GM21447 (cell line): Measurements from ENCODE around the gene SEMA3B.

ENCODE experiments used
- ATAC-seq: cut with Tn5 transposase; IDR thresholded peaks from one replicate; pipeline ENCODE4 v1.9.1; 2021; ENCODE audit not compliant: unreplicated experiment

Gene SEMA3B

GRCh38 chr3:50292159-50293078 lies 23.5 kb downstream of the SEMA3B start, which contains the start of gene IFRD2:
Gene IFRD2, minus strand, starts transcription at chr3:50292429. Its CDS starts 155 bp downstream, at chr3:50292274.
- ATAC-seq = peak; percentile 93

- ATAC-seq = no peak
Measured at GRCh38 chr3:50293079-50293801, 24.3 kb downstream of the SEMA3B start.

GRCh38 chr3:50294089-50294488 lies 25.1 kb downstream of the SEMA3B start:
- no peak for ATAC-seq

- no peak for ATAC-seq
Measured at GRCh38 chr3:50294492-50295403, 25.8 kb downstream of the SEMA3B start.

GRCh38 chr3:50295553-50296431 lies 26.8 kb downstream of the SEMA3B start:
- no peak for ATAC-seq

GRCh38 chr3:50296721-50297383 lies 27.9 kb downstream of the SEMA3B start:
- ATAC-seq = no peak

GRCh38 chr3:50297384-50297775 lies 28.4 kb downstream of the SEMA3B start:
- no peak for ATAC-seq

- no peak for ATAC-seq
Measured at GRCh38 chr3:50297896-50298725, 29.2 kb downstream of the SEMA3B start.

GRCh38 chr3:50298836-50299637 lies 30.1 kb downstream of the SEMA3B start, which contains the start of the genes HYAL3 and NAA80:
Gene HYAL3, minus strand, starts transcription at chr3:50299405. Its CDS starts 3,803 bp downstream, at chr3:50295602.
Gene NAA80, minus strand, starts transcription at chr3:50299405. Its CDS starts 1,942 bp downstream, at chr3:50297463.
- ATAC-seq = peak; percentile 78

- no peak for ATAC-seq
Measured at GRCh38 chr3:50299638-50299928, 30.6 kb downstream of the SEMA3B start.

GRCh38 chr3:50299929-50300680 lies 31.2 kb downstream of the SEMA3B start:
- no peak for ATAC-seq

GRCh38 chr3:50300681-50301254 lies 31.8 kb downstream of the SEMA3B start:
- ATAC-seq = no peak

- no peak for ATAC-seq
Measured at GRCh38 chr3:50302095-50303012, 33.4 kb downstream of the SEMA3B start.

GRCh38 chr3:50303013-50303815 lies 34.3 kb downstream of the SEMA3B start, which contains the start of gene HYAL1:
Gene HYAL1, minus strand, starts transcription at chr3:50303574. Its CDS starts 618 bp downstream, at chr3:50302956.
- ATAC-seq = no peak

GRCh38 chr3:50304601-50305000 lies 35.7 kb downstream of the SEMA3B start:
- no peak for ATAC-seq
